ENCODE results near the gene CDK19.

The CDK19 gene

DNA sequence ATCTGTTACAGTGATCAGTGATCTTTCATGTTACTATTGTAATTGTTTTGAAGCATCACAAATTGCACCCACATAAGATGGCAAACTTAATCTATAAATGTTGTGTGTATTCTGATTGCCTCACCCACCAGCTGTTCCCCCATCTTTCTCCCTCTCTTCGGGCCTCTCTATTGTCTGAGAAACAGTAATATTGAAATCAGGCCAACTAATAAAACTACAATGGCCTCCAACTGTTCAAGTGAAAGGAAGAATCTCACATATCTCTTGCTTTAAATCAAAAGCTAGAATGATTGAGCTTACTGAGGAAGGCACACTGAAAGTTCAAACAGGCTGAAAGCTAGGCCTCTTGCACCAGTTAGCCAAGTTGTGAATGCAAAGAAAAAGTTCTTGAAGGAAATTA, 141.2 kb downstream of the CDK19 start:
- Histone ChIP-seq H3K4me3 (replicated peaks; ENCODE audit: low read depth, low read length) (no peak overlapping the region), H3K27me3 (replicated peaks; ENCODE audit: control insufficient read depth, insufficient read depth, low read length) (no peaks in the 10 kb centered on the region), H3K36me3 (ENCODE audit: control insufficient read depth, insufficient read depth, low read length) (no peaks in the 10 kb centered on the region)
- DNase-seq (ENCODE audit: extremely low read depth, insufficient read length) = no peak
- TF ChIP-seq, protein P1, sequence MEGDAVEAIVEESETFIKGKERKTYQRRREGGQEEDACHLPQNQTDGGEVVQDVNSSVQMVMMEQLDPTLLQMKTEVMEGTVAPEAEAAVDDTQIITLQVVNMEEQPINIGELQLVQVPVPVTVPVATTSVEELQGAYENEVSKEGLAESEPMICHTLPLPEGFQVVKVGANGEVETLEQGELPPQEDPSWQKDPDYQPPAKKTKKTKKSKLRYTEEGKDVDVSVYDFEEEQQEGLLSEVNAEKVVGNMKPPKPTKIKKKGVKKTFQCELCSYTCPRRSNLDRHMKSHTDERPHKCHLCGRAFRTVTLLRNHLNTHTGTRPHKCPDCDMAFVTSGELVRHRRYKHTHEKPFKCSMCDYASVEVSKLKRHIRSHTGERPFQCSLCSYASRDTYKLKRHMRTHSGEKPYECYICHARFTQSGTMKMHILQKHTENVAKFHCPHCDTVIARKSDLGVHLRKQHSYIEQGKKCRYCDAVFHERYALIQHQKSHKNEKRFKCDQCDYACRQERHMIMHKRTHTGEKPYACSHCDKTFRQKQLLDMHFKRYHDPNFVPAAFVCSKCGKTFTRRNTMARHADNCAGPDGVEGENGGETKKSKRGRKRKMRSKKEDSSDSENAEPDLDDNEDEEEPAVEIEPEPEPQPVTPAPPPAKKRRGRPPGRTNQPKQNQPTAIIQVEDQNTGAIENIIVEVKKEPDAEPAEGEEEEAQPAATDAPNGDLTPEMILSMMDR (IDR thresholded peaks at IDR 0.05; ENCODE audit: insufficient read depth, low read length, poor library complexity, severe bottlenecking) = no peak

DNA sequence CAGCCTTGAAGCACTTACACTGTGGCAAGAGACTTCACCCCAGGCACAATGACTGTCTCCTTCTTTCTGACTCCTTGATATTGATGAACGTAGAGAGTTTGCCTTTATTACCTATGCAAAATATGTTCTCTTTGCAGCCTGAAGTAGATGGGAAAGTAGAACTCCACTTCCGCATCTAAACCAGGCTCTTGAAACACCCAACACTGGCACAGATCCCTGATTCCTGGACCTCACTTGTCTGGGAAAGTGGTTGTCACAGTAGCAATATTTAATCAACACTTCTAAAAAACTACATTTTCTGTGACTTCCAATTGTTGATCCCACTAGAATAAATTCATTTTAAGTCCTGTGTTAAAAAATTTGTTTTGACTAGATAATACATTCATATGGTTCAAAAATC, 143.1 kb downstream of the CDK19 start:
- DNase-seq (ENCODE audit: extremely low read depth, insufficient read length) = no peak
- TF ChIP-seq, protein P1 (IDR thresholded peaks at IDR 0.05; ENCODE audit: insufficient read depth, low read length, poor library complexity, severe bottlenecking) = no peak
- H3K27me3 ChIP-seq (replicated peaks; ENCODE audit: control insufficient read depth, insufficient read depth, low read length) = no peaks in the 10 kb centered on the region
- no peaks in the 10 kb centered on the region for H3K36me3 ChIP-seq (ENCODE audit: control insufficient read depth, insufficient read depth, low read length)
- no peak overlapping the region for H3K4me3 ChIP-seq (replicated peaks; ENCODE audit: low read depth, low read length)

DNA sequence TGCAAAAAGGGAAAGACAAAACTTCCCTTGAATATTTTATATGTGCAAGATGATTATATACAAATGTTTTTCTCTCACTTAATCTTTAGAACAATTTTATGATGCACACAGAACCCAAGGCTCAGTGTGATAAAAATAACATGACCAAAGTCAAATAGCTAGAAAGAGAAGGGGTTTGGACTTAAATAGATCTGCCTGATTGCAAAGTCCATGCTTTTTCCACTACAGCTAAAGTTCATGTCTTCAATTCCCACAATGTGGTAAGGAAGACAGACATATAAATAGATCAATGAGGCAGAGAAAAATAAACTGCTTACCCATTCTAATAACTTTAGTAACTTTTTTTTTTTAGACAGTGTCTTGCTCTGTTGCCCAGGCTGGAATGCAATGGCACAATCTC, 143.8 kb downstream of the CDK19 start:
- Histone ChIP-seq H3K36me3 (ENCODE audit: control insufficient read depth, insufficient read depth, low read length) (no peaks in the 10 kb centered on the region), H3K4me3 (replicated peaks; ENCODE audit: low read depth, low read length) (no peak overlapping the region), H3K27me3 (replicated peaks; ENCODE audit: control insufficient read depth, insufficient read depth, low read length) (no peaks in the 10 kb centered on the region)
- DNase-seq (ENCODE audit: extremely low read depth, insufficient read length) = no peak
- TF ChIP-seq, protein P1 (IDR thresholded peaks at IDR 0.05; ENCODE audit: insufficient read depth, low read length, poor library complexity, severe bottlenecking) = no peak

DNA sequence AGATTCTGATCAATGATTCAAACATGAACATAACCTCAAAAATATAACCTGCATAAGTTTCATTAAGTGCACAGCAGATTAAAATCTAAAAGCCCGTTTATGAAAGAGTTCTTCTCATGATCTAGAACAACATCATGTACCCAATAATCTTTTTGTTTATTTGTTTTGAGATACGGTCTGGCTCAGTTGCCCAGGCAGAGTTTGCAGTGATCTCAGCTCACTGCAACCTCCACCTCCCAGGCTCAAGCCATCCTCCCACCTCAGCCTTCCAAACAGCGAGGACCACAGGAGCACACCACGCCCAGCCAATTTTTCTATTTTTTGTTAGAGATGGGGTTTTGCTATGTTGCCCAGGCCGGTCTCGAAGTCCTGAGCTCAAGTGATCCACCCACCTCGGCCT, 149.7 kb downstream of the CDK19 start:
- no peak for DNase-seq (ENCODE audit: extremely low read depth, insufficient read length)
- no peak overlapping the region for H3K4me3 ChIP-seq (replicated peaks; ENCODE audit: low read depth, low read length)
- H3K27me3 ChIP-seq (replicated peaks; ENCODE audit: control insufficient read depth, insufficient read depth, low read length) = no peaks in the 10 kb centered on the region
- H3K36me3 ChIP-seq (ENCODE audit: control insufficient read depth, insufficient read depth, low read length) = no peaks in the 10 kb centered on the region
- TF ChIP-seq, protein P1 (IDR thresholded peaks at IDR 0.05; ENCODE audit: insufficient read depth, low read length, poor library complexity, severe bottlenecking) = no peak

DNA sequence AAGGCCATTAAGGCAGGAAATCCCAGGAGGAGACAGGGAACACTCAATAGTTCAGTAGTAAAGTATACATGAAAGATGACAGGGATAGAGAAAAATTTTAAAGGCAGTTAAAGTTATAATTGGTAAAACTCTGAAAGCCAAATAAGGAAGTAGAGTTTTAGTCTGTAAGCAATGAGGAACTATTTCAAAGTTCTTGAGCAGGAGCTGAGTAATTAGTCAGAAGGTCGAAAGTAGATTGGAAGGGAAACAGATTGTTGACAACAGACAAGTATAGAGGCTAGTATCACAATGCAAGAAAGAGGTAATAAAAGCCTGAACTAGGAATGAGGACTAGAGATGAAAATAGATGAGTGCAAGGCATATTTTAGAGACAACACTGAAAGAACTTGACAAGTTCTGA, 150.3 kb downstream of the CDK19 start:
- no peak for DNase-seq (ENCODE audit: extremely low read depth, insufficient read length)
- TF ChIP-seq, protein P1 (IDR thresholded peaks at IDR 0.05; ENCODE audit: insufficient read depth, low read length, poor library complexity, severe bottlenecking) = no peak

DNA sequence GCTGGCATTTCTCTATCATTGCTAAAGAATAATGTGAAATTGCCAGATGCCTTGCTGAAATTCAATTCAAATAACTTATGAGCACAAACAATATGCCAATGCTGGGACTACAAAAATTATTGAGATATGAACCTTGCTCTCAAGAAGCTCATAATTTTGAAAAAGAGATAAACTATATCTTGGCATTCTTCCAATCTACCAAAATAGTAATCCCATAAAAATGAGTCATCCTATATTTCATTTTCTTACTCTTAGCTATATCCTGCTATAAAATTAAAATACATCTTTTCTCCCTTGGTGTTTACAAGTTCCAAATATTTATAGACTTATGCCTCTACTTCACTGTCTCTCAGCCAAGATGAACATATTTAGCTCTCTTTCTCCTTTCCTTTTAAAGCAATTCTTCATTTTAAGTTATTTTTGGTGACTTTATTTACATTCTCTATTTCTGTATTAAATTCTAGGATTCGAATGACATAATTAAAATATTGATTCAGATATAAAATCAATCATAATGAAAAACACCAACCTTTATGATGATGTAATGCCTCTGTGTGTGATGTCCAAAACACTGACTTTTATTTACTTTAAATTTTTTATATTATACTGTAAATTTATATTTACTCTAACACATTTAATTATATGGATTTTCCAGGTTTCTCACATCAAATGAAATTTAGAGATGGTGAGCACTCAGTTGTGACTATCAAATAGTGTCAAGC, 152.6 kb downstream of the CDK19 start:
- TF ChIP-seq, protein P1 (IDR thresholded peaks at IDR 0.05; ENCODE audit: insufficient read depth, low read length, poor library complexity, severe bottlenecking) = no peak
- no peaks in the 10 kb centered on the region for H3K27me3 ChIP-seq (replicated peaks; ENCODE audit: control insufficient read depth, insufficient read depth, low read length)
- H3K4me3 ChIP-seq (replicated peaks; ENCODE audit: low read depth, low read length) = no peak overlapping the region
- peaks cover 4% of the 10 kb centered on the region for H3K36me3 ChIP-seq (ENCODE audit: control insufficient read depth, insufficient read depth, low read length)
- DNase-seq (ENCODE audit: extremely low read depth, insufficient read length) = no peak

More for the DNA sequence above, 150.3 kb downstream of the CDK19 start:
- Histone ChIP-seq H3K36me3 (ENCODE audit: control insufficient read depth, insufficient read depth, low read length) (peaks cover 4% of the 10 kb centered on the region), H3K4me3 (replicated peaks; ENCODE audit: low read depth, low read length) (no peak overlapping the region), H3K27me3 (replicated peaks; ENCODE audit: control insufficient read depth, insufficient read depth, low read length) (no peaks in the 10 kb centered on the region)

All from GM06990 (cell line).